ENCODE results near the gene DHX34. TPM values are rescaled to one million over a fixed set of nuclear protein-coding genes. Genes with fewer than 3 reads are reported as not detected.
A peak's percentile ranks its signal among the peaks of the same experiment; 100 is the strongest.
"Not testable (repeated sequence)": the region's sequence is repeated elsewhere in the genome, so short reads cannot be mapped to it uniquely, and the experiment has no call there.

DHX34 gene
- total RNA-seq, 1 experiment from 2014 or later = 8.7 TPM

GRCh38 chr19:47387623-47388022 lies 38.5 kb downstream of the DHX34 start:
- DNase-seq (ENCODE audit: low read depth) = not testable (repeated sequence)

- not testable (repeated sequence) for DNase-seq (ENCODE audit: low read depth)
Observed at GRCh38 chr19:47388721-47389120, 39.6 kb downstream of the DHX34 start.

DNA sequence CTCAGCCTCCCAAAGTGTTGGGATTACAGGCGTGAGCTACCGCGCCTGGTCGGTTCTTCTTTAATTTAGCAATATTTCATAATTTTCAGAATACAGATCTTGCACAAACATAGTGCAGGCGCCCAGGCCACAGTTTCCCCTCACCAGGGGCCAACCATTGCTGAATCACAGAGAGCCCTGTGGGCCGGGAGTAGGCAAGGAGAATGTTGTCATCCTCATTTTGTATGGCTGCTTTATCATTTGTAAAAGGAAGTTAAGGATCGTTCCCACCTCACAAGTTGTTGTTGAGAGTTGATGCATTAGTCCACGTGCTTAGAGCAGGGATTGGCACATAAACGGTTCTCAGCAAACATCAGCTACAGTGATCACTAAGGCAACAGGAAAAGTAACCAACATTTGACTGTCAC lies 40.0 kb downstream of the DHX34 start:
- DNase-seq (ENCODE audit: low read depth) = no peak

DNA sequence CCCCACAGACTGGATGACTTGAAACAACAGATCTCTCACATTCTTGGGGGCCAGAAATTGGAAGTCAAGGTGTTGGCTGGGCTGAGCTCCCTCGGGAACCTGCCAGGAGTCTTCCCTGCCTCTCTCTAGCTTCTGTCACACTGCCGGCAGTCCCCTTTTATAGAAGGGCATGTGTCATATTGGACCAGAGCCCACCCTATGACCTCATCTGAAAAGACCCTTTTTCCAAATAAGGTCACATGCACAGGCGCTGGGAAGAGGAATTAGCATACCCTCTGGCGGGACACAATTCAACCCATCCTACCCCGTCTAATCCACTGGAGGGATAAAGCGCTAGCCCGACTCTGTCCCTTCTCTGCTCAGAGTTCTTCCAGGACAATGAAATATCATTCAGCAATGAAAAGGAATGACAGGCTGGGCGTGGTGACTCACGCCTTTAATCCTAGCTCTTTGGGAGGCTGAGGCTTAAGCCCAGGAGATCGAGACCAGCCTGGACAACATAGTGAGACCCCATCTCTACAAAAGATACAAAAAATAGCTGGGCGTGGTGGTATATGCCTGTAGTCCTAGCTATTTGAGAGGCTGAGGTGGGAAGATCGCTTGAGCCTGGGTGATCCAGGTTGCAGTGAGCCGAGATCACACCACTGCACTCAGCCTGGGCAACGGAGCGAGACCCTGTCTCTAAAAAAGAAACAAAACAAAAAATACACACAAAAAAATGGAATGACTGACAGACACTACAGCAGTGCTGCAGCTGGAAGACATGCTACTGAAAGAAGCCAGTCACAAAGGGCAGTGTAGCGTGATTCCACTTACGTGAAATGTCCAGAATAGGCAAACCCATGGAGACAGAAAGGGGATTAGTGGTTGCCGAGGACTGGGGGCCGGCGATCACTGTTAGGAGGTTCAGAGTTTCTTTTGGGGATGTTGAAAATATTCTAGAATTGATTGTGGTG lies 41.7 kb downstream of the DHX34 start:
- DNase-seq (ENCODE audit: low read depth) = peak; percentile 14

- DNase-seq (ENCODE audit: low read depth) = peak; percentile 65
Observed at GRCh38 chr19:47391510-47392223, 42.6 kb downstream of the DHX34 start.

DNA sequence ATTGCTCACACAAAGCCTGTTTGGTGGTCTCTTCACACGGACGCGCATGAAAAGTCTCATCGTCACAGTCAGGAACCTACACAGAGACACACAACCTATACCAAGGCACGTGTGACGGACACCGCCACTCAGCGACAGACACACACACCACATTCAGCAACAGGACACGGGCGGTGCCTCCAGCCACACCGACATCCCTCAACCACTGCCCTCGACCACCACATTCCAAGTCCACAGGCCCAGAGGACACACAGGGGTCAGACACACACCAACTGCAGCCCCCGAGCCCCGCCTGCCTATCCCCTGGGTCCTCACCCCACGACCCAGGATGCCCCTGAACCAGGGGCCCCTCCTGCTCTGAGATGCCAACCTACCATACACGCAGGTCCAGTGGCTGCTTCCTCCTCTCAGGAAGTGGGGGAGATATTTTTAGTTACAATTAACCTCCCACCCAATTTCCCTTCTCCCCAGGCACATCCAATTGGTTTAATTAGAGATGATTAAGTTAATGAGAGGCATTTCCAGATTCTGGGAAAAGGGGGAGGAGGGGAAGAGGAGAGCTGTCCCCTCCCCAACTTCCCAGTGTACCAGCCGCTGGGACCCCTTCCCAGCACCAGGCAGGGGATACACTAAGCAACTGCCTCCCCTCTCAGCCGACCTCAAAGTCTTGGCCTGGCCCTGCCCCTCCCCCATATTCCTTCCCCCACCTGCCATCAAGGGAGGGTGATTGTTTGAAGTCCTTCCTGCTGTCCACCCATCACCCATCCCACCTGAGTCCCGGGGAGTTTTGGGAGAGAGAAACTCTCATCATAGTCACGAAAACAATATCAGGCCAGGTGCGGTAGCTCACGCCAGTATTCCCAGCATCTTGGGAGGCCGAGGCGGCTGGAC lies 49.8 kb downstream of the DHX34 start:
- no peak for DNase-seq (ENCODE audit: low read depth)

GRCh38 chr19:47402504-47402903 lies 53.4 kb downstream of the DHX34 start:
- no peak for DNase-seq (ENCODE audit: low read depth)

GRCh38 chr19:47404334-47405196 lies 55.5 kb downstream of the DHX34 start:
- no peak for DNase-seq (ENCODE audit: low read depth)

- DNase-seq (ENCODE audit: low read depth) = no peak
Observed at GRCh38 chr19:47405197-47405550, 56.1 kb downstream of the DHX34 start.

DNA sequence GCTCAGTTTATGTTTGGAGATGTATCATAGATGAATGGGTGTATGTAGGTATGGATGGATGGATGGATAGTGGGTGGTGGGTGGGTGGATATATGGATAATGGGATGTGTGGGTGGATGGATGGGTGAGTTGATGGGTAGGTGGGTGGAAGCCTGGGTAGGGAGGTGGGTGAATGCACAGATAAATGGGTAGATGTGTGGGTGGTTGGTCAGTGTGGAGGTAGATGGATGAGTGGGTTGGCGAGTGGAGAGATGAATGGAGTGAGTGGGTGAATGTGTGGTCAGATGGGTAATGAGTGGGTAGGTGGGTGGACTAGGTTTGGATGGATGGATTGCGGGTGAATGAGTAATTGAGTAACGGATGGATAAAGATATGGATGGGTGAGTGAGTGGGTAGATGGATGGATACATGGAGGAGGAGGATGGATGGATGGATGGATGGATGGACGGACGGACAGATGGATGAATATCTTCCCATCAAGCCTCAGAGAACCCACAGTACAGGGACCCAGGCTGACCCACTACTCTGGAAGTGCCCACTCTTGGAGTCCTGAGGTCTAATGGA lies 56.8 kb downstream of the DHX34 start:
- DNase-seq (ENCODE audit: low read depth) = no peak

GRCh38 chr19:47406711-47407416 lies 57.7 kb downstream of the DHX34 start:
- DNase-seq (ENCODE audit: low read depth) = no peak

- DNase-seq (ENCODE audit: low read depth) = no peak
Observed at GRCh38 chr19:47407417-47407774, 58.3 kb downstream of the DHX34 start.

GRCh38 chr19:47408156-47408938 lies 59.2 kb downstream of the DHX34 start:
- no peak for DNase-seq (ENCODE audit: low read depth)

DNA sequence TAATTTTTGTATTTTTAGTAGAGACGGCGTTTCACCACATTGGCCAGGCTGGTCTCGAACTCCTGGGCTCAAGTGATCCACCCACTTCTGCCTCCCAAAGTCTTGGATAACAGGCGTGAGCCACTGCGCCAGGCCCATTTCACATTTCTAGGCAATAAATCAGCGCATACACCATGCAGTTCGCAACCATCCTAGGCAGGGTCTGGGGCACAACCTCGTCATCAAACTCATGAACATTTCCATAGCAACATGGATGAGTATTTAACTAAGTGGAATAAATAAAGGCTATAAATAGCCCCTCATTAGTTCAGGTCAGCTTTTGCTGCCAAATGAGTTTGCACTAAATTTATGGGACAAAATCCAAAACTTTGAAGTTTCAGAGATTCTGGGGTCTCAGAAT lies 62.0 kb downstream of the DHX34 start:
- peak; percentile 38 for DNase-seq (ENCODE audit: low read depth)

DNA sequence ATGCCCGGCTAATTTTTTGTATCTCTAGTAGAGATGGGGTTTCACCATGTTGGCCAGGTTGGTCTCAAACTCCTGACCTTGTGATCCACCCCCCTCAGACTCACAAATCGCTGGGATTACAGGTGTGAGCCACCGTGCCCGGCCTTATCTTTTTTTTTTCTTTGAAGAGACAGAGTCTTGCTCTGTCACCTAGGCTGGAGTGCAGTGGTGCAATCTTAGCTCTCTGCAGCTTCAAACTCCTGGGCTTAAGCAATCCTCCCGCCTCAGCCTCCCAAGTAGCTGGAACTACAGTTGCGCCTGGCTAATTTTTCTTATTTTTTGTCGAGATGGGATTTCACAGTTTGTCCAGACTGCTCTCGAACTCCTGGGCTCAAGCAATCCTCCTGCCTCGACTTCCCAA lies 62.6 kb downstream of the DHX34 start:
- not testable (repeated sequence) for DNase-seq (ENCODE audit: low read depth)

GRCh38 chr19:47413941-47414340 lies 64.8 kb downstream of the DHX34 start:
- DNase-seq (ENCODE audit: low read depth) = no peak

DNA sequence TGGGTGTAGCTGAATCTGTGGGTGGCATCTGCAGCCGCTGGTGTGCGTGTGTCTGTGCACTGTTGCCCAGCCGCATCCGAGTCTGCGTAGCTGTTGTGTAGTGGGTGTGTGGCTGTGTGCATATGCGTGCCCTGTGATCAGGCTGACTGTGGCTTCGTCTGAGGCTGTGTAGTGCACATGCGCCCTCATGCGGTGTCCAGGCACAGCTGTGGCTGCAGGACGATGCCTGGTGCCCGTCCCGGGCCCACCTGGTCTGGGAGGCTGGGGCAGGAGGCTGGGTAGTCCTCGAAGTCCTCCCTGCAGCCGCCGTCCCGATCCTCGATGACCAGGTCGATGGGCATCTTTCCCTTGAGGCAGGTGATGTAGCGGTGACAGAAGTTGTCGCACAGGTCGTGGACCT lies 65.4 kb downstream of the DHX34 start:
- DNase-seq (ENCODE audit: low read depth) = no peak

GRCh38 chr19:47415953-47416642 lies 67.0 kb downstream of the DHX34 start:
- DNase-seq (ENCODE audit: low read depth) = no peak

DNA sequence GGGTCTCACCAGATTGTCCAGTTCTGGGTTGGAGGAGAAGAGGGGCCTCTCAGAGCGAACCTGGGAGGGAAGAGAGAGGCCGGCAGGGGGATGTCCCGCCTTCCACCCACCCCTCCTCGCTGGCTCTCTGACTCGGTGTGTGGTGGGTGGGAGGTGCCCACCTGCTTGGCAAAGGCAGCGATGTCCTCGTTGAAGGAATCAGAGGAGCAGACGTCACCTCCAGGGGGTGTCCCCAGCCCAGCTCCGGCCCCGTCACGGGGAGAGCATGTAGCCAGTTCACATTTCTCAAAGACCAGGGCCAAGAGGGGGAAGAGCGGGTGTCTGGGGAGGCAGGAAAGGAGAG lies 67.5 kb downstream of the DHX34 start:
- DNase-seq (ENCODE audit: low read depth) = no peak

All from RPMI7951 (cell line).